ENCODE results near the gene CES3.
A peak's percentile ranks its signal among the peaks of the same experiment; 100 is the strongest.

Gene CES3

GRCh38 chr16:67006930-67007658, 46.0 kb downstream of the CES3 start:
- DNase-seq (ENCODE audit: low spot score) = no peak

- DNase-seq (ENCODE audit: low spot score) = no peak
Measured at GRCh38 chr16:67009158-67009557, 48.1 kb downstream of the CES3 start.

- DNase-seq (ENCODE audit: low spot score) = no peak
Measured at GRCh38 chr16:67011274-67011673, 50.2 kb downstream of the CES3 start.

DNA sequence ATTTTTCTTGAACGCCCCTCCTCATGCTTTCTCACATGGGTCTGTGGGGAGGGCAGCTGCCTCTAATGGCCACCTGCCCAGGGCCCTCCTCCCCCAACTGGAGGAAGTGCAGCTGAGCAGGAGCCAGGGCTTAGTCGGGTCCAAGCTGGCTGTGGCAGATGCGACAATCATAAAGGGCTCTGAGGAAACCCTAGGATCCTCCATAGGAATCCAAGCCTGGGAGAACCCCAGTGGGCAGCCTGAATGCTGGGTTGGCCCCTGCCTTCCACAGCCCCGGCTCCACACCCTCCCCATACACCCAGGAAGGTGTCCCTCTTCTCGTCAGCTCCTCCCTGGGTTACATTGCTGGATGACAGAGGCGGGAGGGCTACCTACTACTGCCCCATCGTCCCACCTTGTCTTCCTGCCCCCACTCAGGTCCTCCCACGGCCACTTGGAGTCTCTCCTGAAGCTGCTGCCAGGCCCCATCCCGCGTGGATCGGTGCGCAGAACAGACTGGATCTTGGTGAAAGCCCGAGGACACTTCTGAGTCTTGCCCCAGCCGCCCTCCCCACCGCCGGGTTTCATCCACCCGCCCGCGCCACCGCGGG, 52.3 kb downstream of the CES3 start:
- no peak for DNase-seq (ENCODE audit: low spot score)

GRCh38 chr16:67013823-67014633, 53.0 kb downstream of the CES3 start:
- DNase-seq (ENCODE audit: low spot score) = peak; percentile 50

DNA sequence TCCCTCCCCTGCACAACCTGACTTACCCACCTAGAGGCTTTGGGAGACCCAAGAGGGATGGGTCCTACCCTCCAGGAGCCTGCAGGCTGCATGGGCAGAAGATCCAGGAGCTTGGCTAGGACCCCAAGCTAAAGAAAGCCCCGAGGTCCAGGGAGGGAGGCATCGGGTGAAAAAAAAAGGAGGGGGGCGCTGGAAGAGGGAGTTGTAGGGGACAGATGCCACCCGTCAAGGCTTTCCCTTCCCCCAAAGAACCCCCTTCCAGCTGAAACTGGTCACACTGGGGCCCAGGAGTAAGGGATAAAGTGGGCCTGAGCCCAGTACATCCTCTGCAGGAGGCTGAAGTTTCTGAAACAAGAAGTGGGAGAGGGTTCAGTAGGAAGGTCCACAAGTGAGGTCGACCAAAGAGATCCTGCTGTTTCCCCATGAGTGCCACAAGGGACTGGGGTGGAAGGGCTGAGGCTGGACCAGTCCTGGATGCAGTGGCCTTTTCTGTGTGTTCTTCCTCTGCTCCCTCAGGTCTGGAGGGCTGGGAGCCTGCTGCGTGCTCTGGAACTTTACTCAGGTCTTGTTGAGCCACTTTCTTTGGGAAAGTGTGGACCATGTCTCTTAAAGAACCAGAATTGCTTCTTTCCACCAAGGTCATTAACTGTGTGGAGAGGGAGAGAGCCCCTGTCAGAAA, 53.7 kb downstream of the CES3 start:
- DNase-seq (ENCODE audit: low spot score) = no peak

GRCh38 chr16:67015313-67015731, 54.3 kb downstream of the CES3 start:
- DNase-seq (ENCODE audit: low spot score) = no peak

DNA sequence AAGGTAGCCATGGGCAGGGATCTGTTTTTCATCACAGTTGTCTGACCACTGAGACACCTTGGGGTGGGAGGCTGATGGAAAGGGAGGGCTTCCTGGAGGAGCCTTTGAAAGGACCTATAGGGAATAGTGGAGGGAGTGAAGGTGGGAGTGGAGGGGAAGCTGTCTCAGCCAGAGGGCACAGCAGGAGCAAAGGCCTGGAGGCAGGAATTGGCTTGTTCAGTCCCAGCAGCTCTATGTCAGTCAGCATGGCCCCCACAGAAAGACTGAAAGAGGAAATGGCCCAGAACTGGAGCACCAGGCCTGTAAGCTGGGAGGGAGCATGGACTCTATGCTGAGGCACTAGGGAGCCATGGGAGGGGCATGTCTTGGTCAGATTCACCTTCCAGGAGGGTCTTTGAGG, 55.1 kb downstream of the CES3 start:
- no peak for DNase-seq (ENCODE audit: low spot score)

- DNase-seq (ENCODE audit: low spot score) = no peak
Measured at GRCh38 chr16:67016681-67017420, 55.8 kb downstream of the CES3 start.

GRCh38 chr16:67017421-67017750, 56.3 kb downstream of the CES3 start:
- DNase-seq (ENCODE audit: low spot score) = no peak

DNA sequence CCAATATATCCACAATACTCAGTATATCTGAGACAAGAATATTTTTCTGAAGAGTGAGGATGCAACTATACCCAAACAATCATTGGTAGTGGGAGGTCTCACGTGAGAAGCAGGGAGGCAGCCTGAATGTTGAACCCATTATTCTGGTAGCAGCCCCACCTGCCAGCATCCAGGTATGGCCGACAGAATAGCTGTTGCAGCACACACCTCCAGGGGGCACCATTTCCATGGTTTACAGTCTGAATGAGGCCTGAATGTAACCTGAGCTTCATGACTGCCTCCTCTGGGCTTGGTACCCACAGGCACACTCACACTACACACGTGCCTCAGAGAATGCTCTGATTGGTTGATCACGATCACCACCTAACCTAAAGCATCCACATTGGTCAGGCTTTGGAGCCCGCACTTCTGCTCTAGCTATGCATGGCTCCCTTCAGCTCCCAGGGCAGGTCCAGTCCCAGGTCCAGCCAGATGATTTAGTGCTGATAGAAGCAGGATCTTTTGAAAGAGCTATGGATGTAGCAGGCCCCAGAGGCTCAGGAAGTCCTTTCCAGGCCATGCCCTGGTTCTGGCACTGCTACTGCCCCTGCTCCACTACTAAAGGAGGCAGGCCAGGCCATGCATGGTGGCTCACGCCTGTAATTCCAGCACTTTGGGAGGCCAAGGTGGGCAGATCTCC, 56.9 kb downstream of the CES3 start:
- peak; percentile 87 for DNase-seq (ENCODE audit: low spot score)

GRCh38 chr16:67019171-67019570, 58.1 kb downstream of the CES3 start:
- DNase-seq (ENCODE audit: low spot score) = no peak

DNA sequence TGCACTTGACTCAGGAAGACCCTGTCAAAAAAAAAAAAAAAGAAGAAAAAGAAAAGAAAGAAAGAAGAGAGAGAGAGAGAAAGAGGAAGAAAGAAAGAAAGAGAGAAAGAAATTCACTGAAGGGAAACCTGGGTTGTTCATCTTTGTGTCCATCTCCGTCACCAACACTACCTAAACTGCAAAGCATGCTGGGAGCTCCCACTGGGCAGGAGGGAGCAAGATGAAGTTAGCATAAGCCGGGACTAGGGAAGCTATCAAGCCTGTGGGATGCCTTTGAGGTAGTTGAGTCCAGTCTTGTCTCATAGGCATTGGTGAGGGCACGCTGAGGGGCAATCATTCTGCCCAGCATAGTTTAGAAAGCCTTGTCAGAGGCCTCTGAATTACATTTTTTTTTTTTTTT, 60.3 kb downstream of the CES3 start:
- DNase-seq (ENCODE audit: low spot score) = no peak

GRCh38 chr16:67022531-67023214, 61.6 kb downstream of the CES3 start:
- DNase-seq (ENCODE audit: low spot score) = no peak

GRCh38 chr16:67023689-67024088, 62.6 kb downstream of the CES3 start:
- no peak for DNase-seq (ENCODE audit: low spot score)

Data from HuH-7.5 (cell line).